MCF 10A (cell line): ENCODE results near the gene MRAS. TPM values are rescaled to one million over a fixed set of nuclear protein-coding genes. Genes with fewer than 3 reads are reported as not detected.

Experiments
- BruUV-seq: library from RNA; stranded (reverse); fragments of 400-500 nt; replicated peaks from 2 replicates; lab custom pipeline; 2021; lab: Mats Ljungman, UMichigan
- CTCF ChIA-PET: fragments of 300-600 bp; sonication (Branson Sonifier 250); formaldehyde crosslinking; extraction: SDS; loops from one replicate; lab custom pipeline; 2021; ENCODE audit warnings: antibody characterized with exemption, inconsistent platforms; lab: Yijun Ruan, JAX
- POLR2A ChIA-PET: fragments of 300-600, 350-650 bp; sonication (Branson Sonifier 250); formaldehyde crosslinking; extraction: SDS; loops from one replicate; lab custom pipeline; 2020; ENCODE audit warnings: antibody characterized with exemption, inconsistent platforms; lab: Yijun Ruan, JAX
- DNase-seq: peaks from one replicate; pipeline ENCODE4 v3.0.0-alpha.2; 2018; ENCODE audit not compliant: unreplicated experiment
- H3K27ac Mint-ChIP-seq: one replicate; pipeline ENCODE4 v1.8.0; 2022; ENCODE audit warnings: mild to moderate bottlenecking, low read depth, mixed read lengths; ENCODE audit not compliant: unreplicated experiment
- H3K27me3 Mint-ChIP-seq: one replicate; pipeline ENCODE4 v1.8.0; 2022; ENCODE audit warnings: mixed read lengths; ENCODE audit not compliant: insufficient read depth, unreplicated experiment
- H3K36me3 Mint-ChIP-seq: one replicate; pipeline ENCODE4 v1.8.0; 2022; ENCODE audit warnings: mild to moderate bottlenecking, moderate library complexity, mixed read lengths; ENCODE audit not compliant: insufficient read depth, unreplicated experiment
- H3K4me1 Mint-ChIP-seq: one replicate; pipeline ENCODE4 v1.8.0; 2022; ENCODE audit warnings: mixed read lengths; ENCODE audit not compliant: insufficient read depth, unreplicated experiment
- H3K4me3 Mint-ChIP-seq: one replicate; pipeline ENCODE4 v1.8.0; 2022; ENCODE audit warnings: mild to moderate bottlenecking, moderate library complexity, mixed read lengths; ENCODE audit not compliant: unreplicated experiment
- H3K9me3 Mint-ChIP-seq: one replicate; pipeline ENCODE4 v1.8.0; 2022; ENCODE audit warnings: mixed read lengths; ENCODE audit not compliant: unreplicated experiment
- intact Hi-C: fragments of 100-400 bp; cut with micrococcal nuclease; formaldehyde crosslinking; loops from 2 replicates; pipeline ENCODE4 v1.14.1; 2022
- total RNA-seq: library from RNA; stranded (reverse); gene quantifications from 2 replicates; pipeline ENCODE4 v1.2.3, GENCODE V29; 2022
- TF ChIP-seq, protein P1 (sequence below): fragments of 200-600 bp; IDR thresholded peaks from one replicate; pipeline ENCODE4 v1.8.0; 2022; ENCODE audit warnings: antibody characterized with exemption, mild to moderate bottlenecking; ENCODE audit not compliant: unreplicated experiment

MRAS gene
- total RNA-seq, 1 experiment from 2014 or later = 5.2 TPM

DNA sequence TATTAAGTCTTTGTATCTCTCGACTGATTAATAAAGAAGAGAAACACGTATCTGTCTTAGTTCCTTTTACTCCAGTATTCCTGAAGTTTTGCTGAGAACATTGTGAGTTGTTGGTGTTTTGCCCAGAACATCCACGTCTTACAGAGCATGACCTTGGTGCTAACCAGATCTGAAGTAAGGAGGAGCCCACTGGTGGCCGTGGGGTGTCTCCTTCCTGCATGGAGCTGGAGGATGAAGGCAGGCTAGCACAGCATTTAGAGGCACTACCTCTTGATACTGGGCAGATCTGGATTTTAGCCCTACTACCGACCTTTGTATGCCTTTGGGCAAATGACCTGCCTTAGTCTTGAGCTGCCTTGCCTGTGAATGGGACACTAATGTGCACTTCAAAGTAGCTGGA, 57.1 kb downstream of the MRAS start:
- Mint-ChIP-seq H3K9me3 (peaks cover 7% of the 10 kb centered on the region), H3K27ac (no peak overlapping the region), H3K4me1 (no peaks in the 10 kb centered on the region), H3K27me3 (no peaks in the 10 kb centered on the region), H3K36me3 (no peaks in the 10 kb centered on the region), H3K4me3 (no peak overlapping the region)
- ChIA-PET CTCF (interaction anchor here (0.6 to 13.8 kb wide), 4 partner anchors 9 to 386 kb away, joined by 3 to 130 read pairs (median 4); no protein-coding TSS in a partner anchor), POLR2A (no interaction called here)
- DNase-seq = no peak
- no TSS peak for BruUV-seq
- TF ChIP-seq, protein P1, sequence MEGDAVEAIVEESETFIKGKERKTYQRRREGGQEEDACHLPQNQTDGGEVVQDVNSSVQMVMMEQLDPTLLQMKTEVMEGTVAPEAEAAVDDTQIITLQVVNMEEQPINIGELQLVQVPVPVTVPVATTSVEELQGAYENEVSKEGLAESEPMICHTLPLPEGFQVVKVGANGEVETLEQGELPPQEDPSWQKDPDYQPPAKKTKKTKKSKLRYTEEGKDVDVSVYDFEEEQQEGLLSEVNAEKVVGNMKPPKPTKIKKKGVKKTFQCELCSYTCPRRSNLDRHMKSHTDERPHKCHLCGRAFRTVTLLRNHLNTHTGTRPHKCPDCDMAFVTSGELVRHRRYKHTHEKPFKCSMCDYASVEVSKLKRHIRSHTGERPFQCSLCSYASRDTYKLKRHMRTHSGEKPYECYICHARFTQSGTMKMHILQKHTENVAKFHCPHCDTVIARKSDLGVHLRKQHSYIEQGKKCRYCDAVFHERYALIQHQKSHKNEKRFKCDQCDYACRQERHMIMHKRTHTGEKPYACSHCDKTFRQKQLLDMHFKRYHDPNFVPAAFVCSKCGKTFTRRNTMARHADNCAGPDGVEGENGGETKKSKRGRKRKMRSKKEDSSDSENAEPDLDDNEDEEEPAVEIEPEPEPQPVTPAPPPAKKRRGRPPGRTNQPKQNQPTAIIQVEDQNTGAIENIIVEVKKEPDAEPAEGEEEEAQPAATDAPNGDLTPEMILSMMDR = no peak
- intact Hi-C loops = no loop called here

DNA sequence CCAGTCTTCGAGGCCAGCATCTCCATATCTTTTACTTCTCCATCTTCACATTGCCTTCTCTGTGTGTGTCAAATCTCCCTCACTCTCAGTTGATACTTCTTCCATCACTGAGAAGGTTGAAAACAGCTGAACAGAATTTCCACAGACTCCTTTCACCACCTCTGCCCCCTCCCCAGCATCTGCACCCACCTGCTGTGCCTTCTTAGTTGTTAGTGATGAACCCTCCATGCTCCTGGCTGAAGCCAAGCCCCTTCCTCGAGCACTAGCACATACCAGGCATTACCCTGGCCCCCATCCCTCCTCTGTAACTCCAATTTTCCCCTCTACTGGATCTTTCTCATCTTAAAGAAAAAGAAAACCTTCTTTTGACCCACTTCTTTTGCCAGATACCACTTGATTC, 58.2 kb downstream of the MRAS start:
- TF ChIP-seq, protein P1 = no peak
- H3K4me3 Mint-ChIP-seq = no peak overlapping the region
- no peaks in the 10 kb centered on the region for H3K27me3 Mint-ChIP-seq
- H3K36me3 Mint-ChIP-seq = no peaks in the 10 kb centered on the region
- H3K9me3 Mint-ChIP-seq = peaks cover 7% of the 10 kb centered on the region
- H3K4me1 Mint-ChIP-seq = no peaks in the 10 kb centered on the region
- intact Hi-C loops = no loop called here
- CTCF ChIA-PET = interaction anchor here (0.9 to 13.8 kb wide), 4 partner anchors 8 to 12 kb away, joined by 3 to 130 read pairs (median 3); no protein-coding TSS in a partner anchor
- POLR2A ChIA-PET = no interaction called here
- no peak for DNase-seq
- H3K27ac Mint-ChIP-seq = no peak overlapping the region
- BruUV-seq = no TSS peak

DNA sequence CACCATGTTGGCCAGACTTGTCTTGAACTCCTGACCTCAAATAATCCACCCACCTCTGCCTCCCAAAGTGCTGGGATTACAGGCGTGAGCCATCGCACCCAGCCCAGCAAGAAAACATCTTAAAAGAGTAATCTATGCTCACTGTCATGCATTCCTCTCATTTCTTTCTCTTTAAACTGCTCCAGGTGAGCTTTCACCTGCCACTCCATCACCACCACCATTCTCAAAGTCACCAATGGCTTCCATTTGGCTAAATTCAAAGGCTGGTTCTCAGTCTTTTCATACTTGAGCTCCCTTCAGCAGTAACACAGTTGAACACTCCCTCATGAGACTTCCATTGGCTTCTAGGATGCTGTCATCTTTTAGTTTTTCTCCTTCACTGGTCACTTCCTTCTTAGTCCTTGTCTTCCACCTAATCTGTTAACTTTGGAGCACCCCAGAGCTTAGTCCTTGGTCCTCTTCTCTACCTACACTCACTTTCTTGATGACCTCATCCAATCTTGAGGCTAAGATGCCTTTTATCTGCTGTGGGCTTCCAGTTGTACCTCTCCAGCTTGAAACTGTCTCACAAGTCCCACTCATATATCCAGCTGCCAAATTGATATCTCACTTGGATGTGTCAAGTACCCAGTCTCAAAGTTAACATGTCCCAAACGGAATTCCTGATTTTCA, 59.0 kb downstream of the MRAS start:
- ChIA-PET CTCF (interaction anchor here (0.6 to 13.8 kb wide), 5 partner anchors 10 to 516 kb away, joined by 3 to 130 read pairs (median 3); no protein-coding TSS in a partner anchor), POLR2A (interaction anchor here (0.6 kb wide), 1 partner anchor 95 kb away, joined by 3 read pairs; no protein-coding TSS in a partner anchor)
- Mint-ChIP-seq H3K4me1 (no peaks in the 10 kb centered on the region), H3K9me3 (peaks cover 7% of the 10 kb centered on the region), H3K36me3 (no peaks in the 10 kb centered on the region), H3K27ac (no peak overlapping the region), H3K27me3 (no peaks in the 10 kb centered on the region), H3K4me3 (no peak overlapping the region)
- DNase-seq = no peak
- TF ChIP-seq, protein P1 = no peak
- intact Hi-C loops = no loop called here
- BruUV-seq = no TSS peak

DNA sequence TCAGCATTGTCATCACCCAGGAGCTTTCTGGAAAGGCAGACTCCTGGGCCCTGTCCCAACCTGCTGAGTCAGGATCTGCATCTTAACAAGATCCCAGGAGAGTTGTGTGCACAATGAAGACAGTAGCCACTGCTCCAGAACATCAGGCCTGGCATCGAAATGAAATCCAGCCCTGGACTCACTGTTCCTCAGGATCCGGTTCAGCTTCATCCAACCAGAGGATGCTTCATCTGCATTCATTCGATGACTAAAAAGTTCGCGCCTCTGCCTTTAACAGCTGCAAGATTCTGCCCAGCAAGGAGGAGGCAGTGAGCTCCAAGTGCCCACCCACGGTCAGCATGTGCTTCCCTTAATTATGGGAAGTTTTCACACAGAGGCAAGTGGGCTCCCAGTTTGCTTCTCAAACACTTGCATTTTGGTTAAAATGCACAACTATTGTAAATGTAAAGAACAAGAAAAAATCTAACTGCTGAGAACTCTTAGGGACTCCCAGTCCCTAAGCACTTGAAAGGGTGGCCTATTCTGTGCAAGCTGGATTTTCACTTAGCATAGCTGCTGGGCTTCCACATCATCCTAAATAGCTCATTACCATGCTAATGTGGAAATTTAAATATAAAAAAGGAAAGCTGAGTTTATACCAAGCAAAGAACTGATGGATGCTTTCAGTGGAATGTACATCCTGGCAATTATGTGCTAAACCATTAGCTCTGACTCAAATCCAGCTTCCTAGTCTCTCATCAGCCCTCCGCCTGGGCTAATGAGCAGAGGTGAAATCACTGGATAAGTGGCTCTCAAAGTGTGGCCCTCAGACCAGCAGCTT, 60.6 kb downstream of the MRAS start:
- DNase-seq = no peak
- peaks cover 7% of the 10 kb centered on the region for H3K9me3 Mint-ChIP-seq
- TF ChIP-seq, protein P1 = no peak
- no peak overlapping the region for H3K27ac Mint-ChIP-seq
- H3K4me3 Mint-ChIP-seq = no peak overlapping the region
- intact Hi-C loops = no loop called here
- H3K4me1 Mint-ChIP-seq = no peaks in the 10 kb centered on the region
- CTCF ChIA-PET = interaction anchor here (0.6 to 13.8 kb wide), 7 partner anchors 9 to 514 kb away, joined by 3 to 130 read pairs (median 3); partner anchors contain the start of gene CEP70
- no peaks in the 10 kb centered on the region for H3K36me3 Mint-ChIP-seq
- BruUV-seq = no TSS peak
- H3K27me3 Mint-ChIP-seq = no peaks in the 10 kb centered on the region
- POLR2A ChIA-PET = no interaction called here
